HG02840 (cell line): ENCODE measurements around the gene MKRN1.
"Not testable (repeated sequence)": the region's sequence is repeated elsewhere in the genome, so short reads cannot be mapped to it uniquely, and the experiment has no call there.

Experiments used
- ATAC-seq: cut with Tn5 transposase; IDR thresholded peaks from one replicate; pipeline ENCODE4 v1.9.1; 2021; ENCODE audit warnings: mild to moderate bottlenecking, moderate library complexity, moderate number of reproducible peaks; ENCODE audit not compliant: unreplicated experiment, low FRiP score

The MKRN1 gene

GRCh38 chr7:140441519-140441918 is 37.8 kb downstream of the MKRN1 start:
- no peak for ATAC-seq

GRCh38 chr7:140440593-140440992 is 38.7 kb downstream of the MKRN1 start:
- no peak for ATAC-seq

DNA sequence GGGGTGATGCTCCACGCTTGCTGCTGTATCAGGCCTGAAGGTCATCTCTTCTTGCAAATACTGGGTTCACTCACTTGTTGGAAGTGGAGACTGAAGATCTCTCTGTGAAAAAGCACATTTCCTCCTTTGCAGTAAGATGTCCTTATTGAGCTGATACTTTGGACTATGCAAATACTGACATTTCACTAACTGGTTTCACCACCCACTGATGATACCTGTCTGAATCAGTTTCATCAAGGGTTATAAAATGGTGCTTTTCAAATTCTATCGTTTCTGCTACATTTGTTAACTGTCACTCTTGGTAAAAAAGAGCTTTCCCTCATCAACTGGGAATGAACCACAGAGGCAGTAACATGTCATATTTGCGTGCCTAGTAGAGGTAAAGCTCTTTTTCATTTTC is 39.9 kb downstream of the MKRN1 start:
- no peak for ATAC-seq

DNA sequence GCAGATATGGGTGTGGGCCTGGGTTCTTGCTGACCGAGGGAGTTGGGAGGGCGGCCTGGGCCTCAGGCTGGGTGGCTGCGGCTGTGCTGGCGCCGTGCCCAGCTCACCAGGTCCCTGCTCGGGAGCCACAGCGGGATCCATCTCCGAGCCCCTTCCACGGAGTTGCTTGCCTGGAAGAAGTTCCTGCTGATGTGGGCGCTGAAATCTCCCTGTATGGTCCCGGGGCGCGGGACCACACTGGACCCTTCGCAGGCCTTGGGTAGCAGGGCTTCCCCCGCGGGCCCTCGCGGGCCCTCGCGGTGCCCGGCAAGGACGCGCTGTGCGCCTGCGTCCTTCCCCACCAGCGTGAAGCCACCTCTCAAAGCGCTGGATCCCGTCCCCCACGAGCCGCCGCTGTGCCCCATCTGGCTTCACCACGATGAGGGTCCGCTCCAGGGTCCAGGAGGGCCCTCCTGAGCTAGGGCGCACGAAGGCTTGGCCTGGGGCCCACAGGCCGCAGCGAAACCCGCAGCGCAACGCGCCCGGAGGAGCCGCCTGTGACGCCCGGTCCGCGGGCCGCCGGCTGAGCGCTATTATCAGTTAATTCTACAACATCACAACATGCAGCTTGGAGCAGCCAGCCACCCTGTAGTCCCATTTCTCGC is 43.9 kb downstream of the MKRN1 start:
- ATAC-seq: no peak

DNA sequence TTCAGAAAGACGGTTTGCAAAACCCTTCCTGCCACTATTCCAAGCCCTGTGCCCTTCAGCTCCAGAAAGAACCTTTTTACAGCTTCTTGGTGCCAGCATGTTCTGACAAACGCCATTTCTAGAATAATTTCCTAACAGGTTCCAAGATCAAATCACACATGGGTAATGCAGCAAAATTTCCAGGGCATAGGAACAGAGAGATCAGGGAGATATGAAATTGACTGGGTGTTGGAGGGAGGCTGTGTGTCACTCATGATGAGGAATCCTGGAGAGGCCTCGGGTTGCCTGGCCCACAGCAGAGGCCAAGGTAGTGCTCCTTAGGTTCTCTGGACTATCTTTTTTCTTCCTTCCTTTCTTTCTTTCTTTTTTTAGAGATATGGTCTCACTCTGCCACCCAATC is 45.9 kb downstream of the MKRN1 start:
- ATAC-seq: no peak

DNA sequence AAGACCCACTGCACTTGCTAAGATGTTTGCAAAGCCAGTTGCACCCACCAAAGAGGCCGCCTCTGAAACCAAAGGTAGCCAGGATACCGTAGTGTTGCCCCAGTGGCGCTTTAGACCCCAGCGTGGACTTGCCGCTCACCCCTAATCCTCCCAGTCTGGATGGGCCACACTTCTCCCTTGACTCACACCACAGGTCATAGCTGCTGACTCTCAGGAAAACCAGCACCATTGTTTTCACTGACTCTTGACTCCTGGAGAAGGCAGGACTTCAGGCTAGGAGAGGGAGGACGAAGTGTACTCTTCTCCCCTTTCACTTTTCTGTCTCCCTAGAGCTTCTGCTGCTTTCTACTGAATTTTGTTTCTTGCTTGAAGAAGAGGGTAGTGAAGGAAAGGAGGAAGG is 53.2 kb downstream of the MKRN1 start:
- ATAC-seq: no peak

DNA sequence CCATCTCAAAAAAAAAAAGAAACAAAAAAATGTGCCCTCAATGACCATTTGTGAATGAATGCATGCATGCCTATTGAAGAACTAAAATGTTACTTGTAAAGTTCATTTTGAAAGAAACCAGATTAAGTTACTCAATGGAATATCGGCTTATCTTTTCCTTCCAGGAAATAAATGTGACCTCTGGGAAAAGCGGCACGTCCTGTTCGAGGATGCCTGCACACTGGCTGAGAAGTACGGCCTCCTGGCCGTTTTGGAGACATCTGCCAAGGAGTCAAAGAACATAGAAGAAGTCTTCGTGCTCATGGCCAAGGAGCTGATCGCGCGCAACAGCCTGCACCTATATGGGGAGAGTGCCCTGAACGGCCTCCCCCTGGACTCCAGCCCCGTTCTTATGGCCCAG is 53.6 kb downstream of the MKRN1 start:
- no peak for ATAC-seq

DNA sequence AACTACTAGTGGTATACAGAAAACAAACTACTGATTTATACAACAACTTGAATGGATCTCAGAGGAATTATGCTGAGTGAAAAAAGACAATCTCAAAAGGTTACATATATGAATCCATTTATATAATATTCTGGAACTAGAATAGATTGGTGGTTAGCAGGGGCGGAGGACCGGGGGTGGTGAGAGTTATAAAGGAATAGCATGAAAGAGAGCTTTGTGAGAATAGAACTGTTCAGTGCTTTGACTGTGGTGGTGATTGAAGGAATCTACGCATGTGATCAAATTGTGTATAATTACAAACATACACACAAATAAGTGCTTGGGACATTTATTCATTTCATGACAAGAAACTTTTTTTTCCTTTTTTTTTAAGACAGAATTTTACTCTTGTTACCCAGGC is 55.8 kb downstream of the MKRN1 start:
- ATAC-seq: no peak

DNA sequence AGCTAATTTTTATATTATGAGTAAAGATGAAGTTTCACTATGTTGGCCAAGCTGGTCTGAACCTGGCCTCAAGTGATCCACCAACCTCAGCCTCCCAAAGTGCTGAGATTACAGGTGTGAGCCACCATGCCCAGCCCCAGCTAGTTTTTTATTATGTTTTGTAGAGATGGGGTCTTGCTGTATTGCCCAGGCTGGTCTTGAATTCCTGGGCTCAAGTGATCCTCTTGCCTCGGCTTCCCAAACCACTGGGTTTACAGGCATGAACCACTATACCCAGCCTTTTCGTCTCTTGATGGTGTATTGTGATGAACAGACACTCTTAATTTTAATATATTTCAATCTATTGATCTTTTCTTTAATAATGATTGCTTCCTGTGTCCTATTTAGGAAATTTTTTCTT is 57.8 kb downstream of the MKRN1 start:
- no peak for ATAC-seq

- ATAC-seq: no peak
Measured at GRCh38 chr7:140418653-140419052, 60.7 kb downstream of the MKRN1 start.

GRCh38 chr7:140418156-140418472 is 61.2 kb downstream of the MKRN1 start:
- not testable (repeated sequence) for ATAC-seq

- no peak for ATAC-seq
Measured at GRCh38 chr7:140417456-140418155, 61.7 kb downstream of the MKRN1 start.

DNA sequence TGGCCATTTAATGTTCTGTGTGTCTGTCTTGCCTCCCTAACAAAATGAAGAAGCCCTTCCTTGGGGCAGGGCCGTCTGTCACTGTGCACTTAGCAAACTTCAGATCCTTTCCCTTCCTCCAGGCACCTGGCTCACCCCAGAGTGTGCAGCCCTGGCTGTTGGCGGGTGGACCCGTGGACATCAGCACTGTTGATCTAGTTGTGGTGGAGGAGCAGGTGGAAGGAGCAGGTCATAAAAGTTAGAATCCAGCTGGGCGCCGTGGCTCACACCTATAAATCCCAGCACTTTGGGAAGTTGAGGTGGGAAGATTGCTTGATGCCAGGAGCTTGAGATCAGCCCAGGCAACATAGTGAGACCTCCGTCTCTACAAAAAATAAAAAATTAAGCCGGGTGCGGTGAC is 62.7 kb downstream of the MKRN1 start:
- ATAC-seq: no peak

DNA sequence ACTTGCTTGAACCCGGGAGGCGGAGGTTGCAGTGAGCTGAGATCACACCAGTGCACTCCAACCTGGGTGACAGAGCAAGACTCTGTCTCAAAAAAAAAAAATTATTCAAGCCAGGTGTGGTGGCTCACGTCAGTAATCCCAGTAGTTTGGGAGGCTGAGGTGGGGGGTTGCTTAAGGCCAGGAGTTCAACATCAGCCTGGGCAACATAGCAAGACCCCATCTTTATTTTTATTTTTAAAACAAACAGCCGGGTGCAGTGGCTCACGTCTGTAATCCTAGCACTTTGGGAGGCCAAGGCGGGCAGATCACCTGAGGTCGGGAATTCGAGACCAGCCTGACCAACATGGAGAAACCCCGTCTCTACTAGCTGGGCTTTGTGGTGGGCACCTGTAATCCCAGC is 63.5 kb downstream of the MKRN1 start:
- ATAC-seq: not testable (repeated sequence)

DNA sequence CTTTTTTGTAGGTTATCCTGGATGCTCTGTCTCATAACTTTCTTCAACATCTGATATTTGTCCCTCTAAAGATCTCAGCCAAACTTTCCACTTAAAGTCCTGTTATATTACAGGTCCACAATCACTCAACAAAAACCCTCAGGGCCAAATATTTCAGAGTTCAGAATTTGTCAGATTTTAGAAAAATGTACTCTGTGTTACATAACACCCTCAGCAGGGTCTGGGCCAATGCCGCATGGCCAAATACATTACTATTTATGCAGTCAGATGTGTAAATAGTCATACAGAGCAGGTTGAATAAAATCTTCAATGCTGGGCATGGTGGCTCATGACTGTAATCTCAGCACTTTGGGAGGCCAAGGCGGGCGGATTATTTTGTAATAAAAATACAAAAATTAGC is 63.9 kb downstream of the MKRN1 start:
- no peak for ATAC-seq

DNA sequence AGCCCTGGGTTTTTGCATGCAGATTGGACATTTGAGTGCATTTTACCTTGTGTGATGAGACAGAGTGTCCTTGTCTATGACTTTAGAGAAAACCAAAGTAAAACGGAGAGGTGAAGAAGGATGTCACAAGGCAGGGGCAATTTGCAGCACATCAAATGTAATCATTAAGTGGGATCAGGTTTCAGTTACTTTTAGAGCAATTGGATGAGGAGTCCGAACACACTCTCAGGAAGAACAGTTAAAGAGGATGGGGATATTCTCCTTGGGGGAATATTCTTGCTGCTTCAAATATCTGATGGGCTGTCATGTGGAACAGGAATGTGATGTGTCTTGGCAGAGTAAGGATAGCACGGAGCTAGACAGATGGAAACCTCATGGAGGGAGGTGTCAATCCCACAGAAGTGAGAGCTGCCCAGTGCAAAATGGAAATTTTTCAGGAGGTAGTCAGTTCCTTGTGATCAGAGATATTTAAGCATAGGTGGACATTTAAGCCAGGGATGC is 74.7 kb downstream of the MKRN1 start:
- ATAC-seq: no peak

DNA sequence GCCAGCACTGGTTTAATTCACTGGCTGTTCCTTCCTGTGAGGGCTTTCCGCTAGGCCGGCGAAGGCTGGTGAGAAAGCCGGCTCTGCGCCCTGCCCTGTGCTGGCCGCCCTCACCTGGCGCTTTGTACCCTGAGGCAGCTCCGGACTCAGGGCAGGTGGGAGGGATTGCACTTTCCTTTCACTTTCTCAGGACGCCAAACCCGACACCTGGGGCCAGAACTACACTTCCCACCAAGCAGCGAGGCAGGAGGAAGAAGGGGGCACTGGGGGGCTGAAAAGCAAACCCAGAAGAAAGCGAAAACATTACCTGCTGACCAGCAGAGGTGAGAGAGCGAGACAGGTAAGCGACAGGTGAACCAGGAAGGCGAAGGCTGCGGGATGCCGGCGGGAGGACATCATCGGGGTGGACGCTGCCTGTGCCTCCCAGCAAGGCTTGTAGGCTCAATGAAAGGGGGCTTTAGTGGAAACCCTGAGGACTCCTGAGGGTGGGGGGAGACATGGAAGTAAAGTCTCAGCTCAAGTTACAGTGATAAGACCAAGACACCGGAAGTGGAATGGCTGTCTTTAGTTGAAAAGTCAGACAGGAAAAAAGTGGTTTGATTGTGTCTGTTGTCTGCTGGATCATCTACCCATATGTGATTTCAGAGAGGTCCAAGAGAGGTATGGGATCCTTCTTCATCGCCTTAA is 75.3 kb downstream of the MKRN1 start, which contains the start of gene RAB19:
Gene RAB19 (plus strand): TSS at position 181 of the 687 bp plus-strand sequence. CDS start 3,589 bp downstream, outside the sequence.
- no peak for ATAC-seq
